IPS-11a (cell line): ENCODE results near the gene NUDT22.

ENCODE experiments used
- H3K4me3 ChIP-seq: one replicate; pipeline ENCODE4 v1.5.1; 2013; ENCODE audit warnings: low read depth, low read length, control low read depth

NUDT22 gene

GRCh38 chr11:64225608-64226506 lies at the start of gene NUDT22, which contains the start of gene TRPT1:
Gene NUDT22 (plus strand): TSS chr11:64226274. CDS start chr11:64226653, 379 bp downstream.
Gene TRPT1 (minus strand): TSS chr11:64226186. CDS start chr11:64225860, 326 bp downstream.
- peak within 1 kb of the TSS; percentile 78 for H3K4me3 ChIP-seq

GRCh38 chr11:64176751-64177150 lies 49.3 kb upstream of the NUDT22 start:
- H3K4me3 ChIP-seq = no peak overlapping the region

GRCh38 chr11:64178203-64178602 lies 47.9 kb upstream of the NUDT22 start:
- no peak overlapping the region for H3K4me3 ChIP-seq

GRCh38 chr11:64178951-64179639 lies 47.0 kb upstream of the NUDT22 start:
- no peak overlapping the region for H3K4me3 ChIP-seq

- no peak overlapping the region for H3K4me3 ChIP-seq
Observed at GRCh38 chr11:64180891-64181290, 45.2 kb upstream of the NUDT22 start.

- H3K4me3 ChIP-seq = no peak overlapping the region
Observed at GRCh38 chr11:64181506-64182411, 44.3 kb upstream of the NUDT22 start.

GRCh38 chr11:64183890-64184289 lies 42.2 kb upstream of the NUDT22 start:
- H3K4me3 ChIP-seq = no peak overlapping the region

- H3K4me3 ChIP-seq = peak overlapping the region; percentile 94
Observed at GRCh38 chr11:64185175-64185692, 40.8 kb upstream of the NUDT22 start.

GRCh38 chr11:64185693-64186491 lies 40.2 kb upstream of the NUDT22 start, which contains the start of gene STIP1:
Gene STIP1 (plus strand): TSS chr11:64186171. CDS start chr11:64186262, 91 bp downstream.
- H3K4me3 ChIP-seq = peak within 1 kb of the TSS; percentile 94

- no peak overlapping the region for H3K4me3 ChIP-seq
Observed at GRCh38 chr11:64186492-64187165, 39.4 kb upstream of the NUDT22 start.

- H3K4me3 ChIP-seq = no peak overlapping the region
Observed at GRCh38 chr11:64192434-64192833, 33.6 kb upstream of the NUDT22 start.

GRCh38 chr11:64196626-64197025 lies 29.4 kb upstream of the NUDT22 start:
- no peak overlapping the region for H3K4me3 ChIP-seq

- H3K4me3 ChIP-seq = no peak overlapping the region
Observed at GRCh38 chr11:64198511-64198910, 27.6 kb upstream of the NUDT22 start.

- no peak overlapping the region for H3K4me3 ChIP-seq
Observed at GRCh38 chr11:64201543-64201942, 24.5 kb upstream of the NUDT22 start.

- H3K4me3 ChIP-seq = no peak overlapping the region
Observed at GRCh38 chr11:64202992-64203391, 23.1 kb upstream of the NUDT22 start.

- H3K4me3 ChIP-seq = no peak overlapping the region
Observed at GRCh38 chr11:64203421-64204079, 22.5 kb upstream of the NUDT22 start.

- H3K4me3 ChIP-seq = no peak overlapping the region
Observed at GRCh38 chr11:64204080-64204440, 22.0 kb upstream of the NUDT22 start.

- H3K4me3 ChIP-seq = no peak overlapping the region
Observed at GRCh38 chr11:64204464-64204989, 21.5 kb upstream of the NUDT22 start.
